Ovary (tissue), 9 donors: ENCODE data around the gene CLDN24. TPM values are rescaled to one million over a fixed set of nuclear protein-coding genes. Genes with fewer than 3 reads are reported as not detected.

Source experiments
- DNase-seq, 5 donors: peaks; one replicate each; pipeline ENCODE4 v3.0.0-alpha.2; 2019 to 2020
- H3K27ac ChIP-seq, 2 donors: fragments of 200-600 bp; one replicate each; pipeline versions ENCODE4 v1.5.1 to v1.8.0; 2019 to 2022
- H3K27me3 ChIP-seq: fragments of 200-600 bp; one replicate; pipeline ENCODE4 v1.8.0; 2022
- H3K36me3 ChIP-seq: fragments of 200-600 bp; sonication (generic); one replicate; pipeline ENCODE4 v1.5.1; 2019
- H3K4me1 ChIP-seq: one replicate; pipeline ENCODE4 v1.8.1; 2013; ENCODE audit warnings: mild to moderate bottlenecking, moderate library complexity; ENCODE audit not compliant: insufficient read depth
- H3K4me3 ChIP-seq: fragments of 200-600 bp; sonication (generic); one replicate; pipeline ENCODE4 v1.5.1; 2017
- H3K9me3 ChIP-seq, 2 donors: fragments of 200-600 bp in 1 of 2; sonication (generic) in 1 of 2; one replicate each; pipeline versions ENCODE4 v1.5.1 to v1.8.1; 2013 to 2019; ENCODE audit warnings: mild to moderate bottlenecking in 1 of 2, moderate library complexity in 1 of 2
- CTCF ChIP-seq, 3 donors: fragments of 450-650 bp in 2 of 3; fragments of 200-600 bp in 1 of 3; IDR thresholded peaks; one replicate each; pipeline versions ENCODE4 v1.5.1 to v1.8.0; 2016 to 2022; ENCODE audit warnings: antibody characterized with exemption in 3 of 3, mild to moderate bottlenecking in 1 of 3
- EP300 ChIP-seq: sonication (generic); formaldehyde crosslinking; IDR thresholded peaks from one replicate; pipeline ENCODE4 v1.6.1; 2017; ENCODE audit warnings: antibody characterized with exemption
- POLR2A ChIP-seq: fragments of 450-650 bp; IDR thresholded peaks from one replicate; pipeline ENCODE4 v1.6.1; 2017; ENCODE audit warnings: antibody characterized with exemption, mild to moderate bottlenecking, moderate library complexity
- WGBS, 3 donors: extraction: QIAGEN DNeasy Blood & Tissue Kit in 1 of 3; methylation state at CpG; one replicate each; pipeline versions ENCODE4 v1.1.5 to v1.1.7; 2013 to 2017; 5-methylcytosine and 5-hydroxymethylcytosine counted together
- intact Hi-C, 4 donors: fragments of 100-400 bp; cut with DNase I; formaldehyde crosslinking; loops; one replicate each; pipeline versions ENCODE4 v1.11.0 to v1.15.1; 2022 to 2023
- polyA plus RNA-seq, 2 donors: library from polyadenylated mRNA; stranded (reverse); fragments of 200-250 nt in 1 of 2; fragments of 350-450 nt in 1 of 2; fragmentation: Illumina TruSeq in 1 of 2; extraction: RNeasy Lipid Tissue Mini Kit (QIAGEN cat#74804) in 1 of 2; gene quantifications; one replicate each; pipeline ENCODE4 v1.2.3, GENCODE V29; 2013 to 2014
- total RNA-seq, 7 donors: library from RNA; depleted of rRNA in 2 of 7; stranded (reverse); fragments of >200 nt in 2 of 7; fragmentation: NEBNext Ultra II Directional in 3 of 7; extraction: Animal tissue kit (Norgen Biotek cat#: 25700) in 3 of 7; gene quantifications; one replicate each; pipeline versions ENCODE4 v1.1.0 to v1.2.4, GENCODE V29; 2016 to 2023
- donor health status: DM: no; HTN: no; CAD: no; lungs with moderate emphysema.
- donor health status: DM: no; HTN: no; CAD: no.
- donor health status: Bipolar disorder and iron deficiency.
- donor health status: DM: yes; HTN: yes; CAD: no.
- donor health status: DM: no; HTN: no; CAD: no.
- donor health status: DM: yes; HTN: yes; CAD: no.

Gene CLDN24
- total and polyA plus RNA-seq, 9 donors: not detected

- Histone ChIP-seq H3K9me3 (no peaks in the 10 kb centered on the region), H3K36me3 (no peaks in the 10 kb centered on the region), H3K4me1 (no peaks in the 10 kb centered on the region), H3K4me3 (no peak overlapping the region), H3K27ac (no peak overlapping the region), H3K27me3 (no peaks in the 10 kb centered on the region)
- TF ChIP-seq POLR2A: no peak
- TF ChIP-seq CTCF (IDR thresholded peaks at IDR 0.05): no peak
- no peak for TF ChIP-seq EP300
- intact Hi-C loops: no loop called here
- no peak for DNase-seq
- 85 to 92% (median 89%) methylated on average over 9 of the region's 9 CpGs for WGBS, 3 donors
Observed at GRCh38 chr4:183333202-183333601, 11.0 kb upstream of the CLDN24 start.

GRCh38 chr4:183332447-183332846 lies 10.2 kb upstream of the CLDN24 start:
- H3K4me1 ChIP-seq: no peaks in the 10 kb centered on the region
- H3K9me3 ChIP-seq: no peaks in the 10 kb centered on the region
- TF ChIP-seq EP300: no peak
- TF ChIP-seq CTCF (IDR thresholded peaks at IDR 0.05): no peak
- no peak for TF ChIP-seq POLR2A
- no peaks in the 10 kb centered on the region for H3K27me3 ChIP-seq
- intact Hi-C loops: no loop called here
- no peaks in the 10 kb centered on the region for H3K36me3 ChIP-seq
- H3K27ac ChIP-seq: no peak overlapping the region
- no peak for DNase-seq
- WGBS, 3 donors: 37 to 61% (median 37%) methylated on average over 11 of the region's 11 CpGs
- no peak overlapping the region for H3K4me3 ChIP-seq

- Histone ChIP-seq H3K27ac (no peak overlapping the region), H3K4me3 (no peak overlapping the region), H3K27me3 (no peaks in the 10 kb centered on the region), H3K36me3 (no peaks in the 10 kb centered on the region), H3K4me1 (no peaks in the 10 kb centered on the region), H3K9me3 (no peaks in the 10 kb centered on the region)
- intact Hi-C loops: no loop called here
- TF ChIP-seq CTCF (IDR thresholded peaks at IDR 0.05): no peak
- TF ChIP-seq EP300: no peak
- no peak for TF ChIP-seq POLR2A
- no peak for DNase-seq
- WGBS, 3 donors: 86 to 96% (median 87%) methylated on average over 2 of the region's 2 CpGs
Observed at GRCh38 chr4:183330841-183331240, 8.6 kb upstream of the CLDN24 start.

GRCh38 chr4:183329954-183330742 lies 7.9 kb upstream of the CLDN24 start:
- intact Hi-C loops: no loop called here
- TF ChIP-seq EP300: no peak
- no peak for TF ChIP-seq CTCF (IDR thresholded peaks at IDR 0.05)
- no peak for TF ChIP-seq POLR2A
- H3K4me3 ChIP-seq: no peak overlapping the region
- no peaks in the 10 kb centered on the region for H3K9me3 ChIP-seq
- no peaks in the 10 kb centered on the region for H3K36me3 ChIP-seq
- H3K27ac ChIP-seq: no peak overlapping the region
- H3K4me1 ChIP-seq: no peaks in the 10 kb centered on the region
- H3K27me3 ChIP-seq: no peaks in the 10 kb centered on the region
- DNase-seq: no peak
- 68 to 84% (median 83%) methylated on average over 10 of the region's 10 CpGs for WGBS, 3 donors
